Peyer's patch (tissue), 4 donors: ENCODE data around the gene RAPGEF1.

ENCODE experiments used
- CTCF ChIP-seq, 6 experiments: fragments of 450-650 bp in 4 of 6; fragments of 200-600 bp in 2 of 6; sonication (generic) in 1 of 6; IDR thresholded peaks; one replicate each; pipeline ENCODE4 v1.5.1; 2017 to 2019; ENCODE audit warnings: antibody characterized with exemption in 6 of 6, mild to moderate bottlenecking in 3 of 6, moderate library complexity in 1 of 6
- POLR2A ChIP-seq, 2 donors: fragments of 450-650 bp; IDR thresholded peaks; one replicate each; pipeline ENCODE4 v1.5.1; 2017; ENCODE audit warnings: antibody characterized with exemption in 2 of 2, mild to moderate bottlenecking in 2 of 2, moderate library complexity in 2 of 2

GRCh38 chr9:131677049-131677443 lies 62.8 kb downstream of the RAPGEF1 start:
- TF ChIP-seq CTCF (IDR thresholded peaks at IDR 0.05) (no peak), POLR2A (IDR thresholded peaks at IDR 0.05) (no peak)
